ENCODE results near the gene ROR2. TPM values are rescaled to one million over a fixed set of nuclear protein-coding genes. Genes with fewer than 3 reads are reported as not detected.

The ROR2 gene
- total RNA-seq, 1 experiment from 2014 or later = not detected

DNA sequence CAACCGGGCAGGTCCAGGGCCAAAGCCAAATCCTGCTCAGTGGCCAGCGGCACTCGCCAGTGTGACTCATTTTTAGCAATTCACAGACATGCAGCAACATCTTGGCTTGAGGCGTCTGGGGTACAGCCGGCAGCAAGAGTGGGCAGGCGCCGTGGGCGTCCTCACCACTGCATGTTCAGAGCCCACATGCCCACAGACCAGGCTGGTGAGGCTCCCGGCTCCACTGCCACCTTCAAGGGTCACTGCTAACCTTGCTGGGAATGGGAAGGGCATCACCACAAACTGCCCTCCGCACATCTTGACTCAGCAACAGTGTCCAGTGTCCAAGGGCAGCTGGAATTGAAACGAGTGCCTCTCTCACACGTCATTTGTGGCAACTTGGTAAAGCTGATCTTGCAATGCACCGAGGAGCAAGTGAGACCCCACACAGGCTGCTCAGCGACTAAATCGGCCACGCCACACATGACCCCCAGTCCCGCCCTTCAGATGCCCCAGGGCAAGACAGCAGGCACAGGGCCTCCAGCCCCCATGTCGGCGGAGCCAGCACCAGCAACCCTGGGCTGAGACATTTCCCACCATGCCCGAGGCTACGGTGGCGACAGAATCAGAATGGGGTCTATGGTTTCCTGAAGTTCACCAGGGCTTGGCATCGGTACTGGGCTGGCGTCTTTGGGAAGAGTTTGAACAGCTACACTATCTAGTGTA lies 140.3 kb downstream of the ROR2 start:
- H3K4me1 ChIP-seq (ENCODE audit: insufficient read depth, low read length) = no peaks in the 10 kb centered on the region
- H3K4me2 ChIP-seq (ENCODE audit: low read length) = no peak overlapping the region
- intact Hi-C loops (cut with micrococcal nuclease) = no loop called here
- H2AFZ ChIP-seq (ENCODE audit: low read length) = no peak overlapping the region
- no peaks in the 10 kb centered on the region for H3K9me2 ChIP-seq (replicated peaks; ENCODE audit: low read length)
- H3F3A ChIP-seq (ENCODE audit: low read length, unreplicated experiment) = no peaks in the 10 kb centered on the region
- TF ChIP-seq EZH2 (IDR thresholded peaks at IDR 0.05; ENCODE audit: low read length, unreplicated experiment) = no peak
- TF ChIP-seq, protein P1, sequence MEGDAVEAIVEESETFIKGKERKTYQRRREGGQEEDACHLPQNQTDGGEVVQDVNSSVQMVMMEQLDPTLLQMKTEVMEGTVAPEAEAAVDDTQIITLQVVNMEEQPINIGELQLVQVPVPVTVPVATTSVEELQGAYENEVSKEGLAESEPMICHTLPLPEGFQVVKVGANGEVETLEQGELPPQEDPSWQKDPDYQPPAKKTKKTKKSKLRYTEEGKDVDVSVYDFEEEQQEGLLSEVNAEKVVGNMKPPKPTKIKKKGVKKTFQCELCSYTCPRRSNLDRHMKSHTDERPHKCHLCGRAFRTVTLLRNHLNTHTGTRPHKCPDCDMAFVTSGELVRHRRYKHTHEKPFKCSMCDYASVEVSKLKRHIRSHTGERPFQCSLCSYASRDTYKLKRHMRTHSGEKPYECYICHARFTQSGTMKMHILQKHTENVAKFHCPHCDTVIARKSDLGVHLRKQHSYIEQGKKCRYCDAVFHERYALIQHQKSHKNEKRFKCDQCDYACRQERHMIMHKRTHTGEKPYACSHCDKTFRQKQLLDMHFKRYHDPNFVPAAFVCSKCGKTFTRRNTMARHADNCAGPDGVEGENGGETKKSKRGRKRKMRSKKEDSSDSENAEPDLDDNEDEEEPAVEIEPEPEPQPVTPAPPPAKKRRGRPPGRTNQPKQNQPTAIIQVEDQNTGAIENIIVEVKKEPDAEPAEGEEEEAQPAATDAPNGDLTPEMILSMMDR (conservative IDR thresholded peaks at IDR 0.05; ENCODE audit: low read depth, low read length) = no peak
- TF ChIP-seq EZH2phosphoT487 (IDR thresholded peaks at IDR 0.05; ENCODE audit: borderline replicate concordance, low read length) = no peak
- no peak overlapping the region for H3K4me3 ChIP-seq (ENCODE audit: low read length)
- ChIA-PET CTCF (no interaction called here), POLR2A (ENCODE audit: unreplicated experiment) (no interaction called here)
- H4K20me1 ChIP-seq (ENCODE audit: low read length) = no peaks in the 10 kb centered on the region
- ATAC-seq = no peak
- H3K79me2 ChIP-seq (ENCODE audit: low read length) = no peaks in the 10 kb centered on the region
- BruUV-seq (replicated peaks) = no TSS peak
- H3K27ac ChIP-seq (ENCODE audit: low read length) = no peak overlapping the region
- DNase-seq = peak; percentile 4
- no peak overlapping the region for H3K9ac ChIP-seq (ENCODE audit: low read length)
- H3K36me3 ChIP-seq (ENCODE audit: low read depth, low read length) = no peaks in the 10 kb centered on the region
- H3K9me3 ChIP-seq (ENCODE audit: low read length) = no peaks in the 10 kb centered on the region
- H3K27me3 ChIP-seq (ENCODE audit: low read length) = no peaks in the 10 kb centered on the region

DNA sequence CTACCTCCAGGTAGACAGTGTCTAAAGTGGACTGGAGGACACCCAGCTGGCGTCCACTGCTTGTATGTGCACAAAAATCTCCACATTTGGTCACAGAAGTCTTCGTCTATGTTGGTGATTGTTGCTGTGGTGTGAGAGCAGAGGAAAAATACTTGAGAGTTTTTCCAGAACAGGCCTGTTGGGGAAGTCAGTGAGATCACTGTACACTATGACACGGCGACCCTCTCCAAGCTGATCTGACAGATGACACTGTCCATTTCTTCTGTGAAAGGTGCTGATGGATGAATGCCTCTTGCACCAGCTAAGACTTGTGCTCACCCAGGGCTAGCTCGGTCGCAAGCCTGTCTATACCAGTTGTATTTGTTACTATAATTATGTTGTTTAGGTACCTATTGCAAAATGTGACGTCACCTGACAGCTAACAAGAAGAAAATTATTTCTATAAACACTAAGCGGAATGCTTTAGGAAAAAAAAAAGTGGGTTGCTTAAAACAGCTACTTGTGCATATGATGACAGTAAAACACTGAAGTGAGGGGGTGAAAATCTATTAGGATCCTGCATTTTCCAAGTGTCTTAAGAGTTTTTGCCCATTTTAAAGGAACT lies 142.3 kb downstream of the ROR2 start:
- no peaks in the 10 kb centered on the region for H3K9me3 ChIP-seq (ENCODE audit: low read length)
- DNase-seq (no peak), ATAC-seq (no peak)
- no peaks in the 10 kb centered on the region for H3K9me2 ChIP-seq (replicated peaks; ENCODE audit: low read length)
- H3K36me3 ChIP-seq (ENCODE audit: low read depth, low read length) = no peaks in the 10 kb centered on the region
- ChIA-PET POLR2A (ENCODE audit: unreplicated experiment) (no interaction called here), CTCF (no interaction called here)
- no TSS peak for BruUV-seq (replicated peaks)
- H3K4me3 ChIP-seq (ENCODE audit: low read length) = no peak overlapping the region
- no peak overlapping the region for H3K27ac ChIP-seq (ENCODE audit: low read length)
- H3K9ac ChIP-seq (ENCODE audit: low read length) = no peak overlapping the region
- no peaks in the 10 kb centered on the region for H4K20me1 ChIP-seq (ENCODE audit: low read length)
- no peak overlapping the region for H2AFZ ChIP-seq (ENCODE audit: low read length)
- intact Hi-C loops (cut with micrococcal nuclease) = no loop called here
- H3F3A ChIP-seq (ENCODE audit: low read length, unreplicated experiment) = no peaks in the 10 kb centered on the region
- no peaks in the 10 kb centered on the region for H3K79me2 ChIP-seq (ENCODE audit: low read length)
- TF ChIP-seq EZH2phosphoT487 (IDR thresholded peaks at IDR 0.05; ENCODE audit: borderline replicate concordance, low read length) (no peak), EZH2 (IDR thresholded peaks at IDR 0.05; ENCODE audit: low read length, unreplicated experiment) (no peak)
- TF ChIP-seq, protein P1 (conservative IDR thresholded peaks at IDR 0.05; ENCODE audit: low read depth, low read length) = no peak
- no peak overlapping the region for H3K4me2 ChIP-seq (ENCODE audit: low read length)
- no peaks in the 10 kb centered on the region for H3K4me1 ChIP-seq (ENCODE audit: insufficient read depth, low read length)
- H3K27me3 ChIP-seq (ENCODE audit: low read length) = no peaks in the 10 kb centered on the region; the same call in 1 of the 2 replicates

DNA sequence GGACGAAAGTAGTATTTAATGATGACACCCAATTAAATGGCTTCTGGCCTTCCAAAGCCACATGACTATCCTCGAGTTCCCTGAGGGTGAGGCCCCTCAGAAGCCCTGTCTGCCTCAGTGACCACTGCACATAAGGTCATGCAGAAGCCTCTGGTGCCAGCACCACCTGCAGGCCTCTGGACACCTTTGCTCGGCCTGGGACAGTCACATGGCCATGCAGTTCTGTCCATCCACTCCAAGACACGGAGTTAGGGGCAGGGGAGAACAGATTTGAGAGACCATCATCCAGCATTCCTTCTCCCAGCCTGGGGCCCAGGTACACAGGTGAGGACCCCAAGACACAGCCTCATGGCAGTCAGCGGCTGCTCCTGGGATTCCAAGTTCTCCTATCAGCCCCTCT lies 145.0 kb downstream of the ROR2 start:
- no peaks in the 10 kb centered on the region for H3F3A ChIP-seq (ENCODE audit: low read length, unreplicated experiment)
- TF ChIP-seq EZH2phosphoT487 (IDR thresholded peaks at IDR 0.05; ENCODE audit: borderline replicate concordance, low read length) (no peak), EZH2 (IDR thresholded peaks at IDR 0.05; ENCODE audit: low read length, unreplicated experiment) (no peak)
- TF ChIP-seq, protein P1 (conservative IDR thresholded peaks at IDR 0.05; ENCODE audit: low read depth, low read length) = no peak
- CTCF ChIA-PET = no interaction called here

More for the DNA sequence above, 145.0 kb downstream of the ROR2 start:
- POLR2A ChIA-PET (ENCODE audit: unreplicated experiment) = no interaction called here
- Histone ChIP-seq H3K36me3 (ENCODE audit: low read depth, low read length) (no peaks in the 10 kb centered on the region), H3K9me2 (replicated peaks; ENCODE audit: low read length) (no peaks in the 10 kb centered on the region), H3K4me3 (ENCODE audit: low read length) (no peak overlapping the region), H3K4me1 (ENCODE audit: insufficient read depth, low read length) (no peaks in the 10 kb centered on the region), H4K20me1 (ENCODE audit: low read length) (no peaks in the 10 kb centered on the region), H3K79me2 (ENCODE audit: low read length) (no peaks in the 10 kb centered on the region), H2AFZ (ENCODE audit: low read length) (no peak overlapping the region), H3K27me3 (ENCODE audit: low read length) (peaks cover 4% of the 10 kb centered on the region; the same call in 1 of the 2 replicates), H3K9ac (ENCODE audit: low read length) (no peak overlapping the region), H3K9me3 (ENCODE audit: low read length) (no peaks in the 10 kb centered on the region), H3K4me2 (ENCODE audit: low read length) (no peak overlapping the region), H3K27ac (ENCODE audit: low read length) (no peak overlapping the region)
- DNase-seq (no peak), ATAC-seq (no peak)
- intact Hi-C loops (cut with micrococcal nuclease) = no loop called here
- no TSS peak for BruUV-seq (replicated peaks)

All from PC-3 (cell line).